K562 (cell line): Measurements from ENCODE around the gene RFESD. TPM values are rescaled to one million over a fixed set of nuclear protein-coding genes. Genes with fewer than 3 reads are reported as not detected.

Experiments used
- ATAC-seq: fragments of 200-7000 bp; cut with Tn5 transposase; 3 replicates; pipeline ENCODE4 v1.9.1; 2020; ENCODE audit warnings: moderate library complexity
- BruUV-seq: library from RNA; stranded (reverse); fragments of 400-500 nt; replicated peaks from 2 replicates; lab custom pipeline; 2021; lab: Mats Ljungman, UMichigan
- CTCF ChIA-PET: fragments of 300-600 bp; formaldehyde crosslinking; extraction: SDS; loops from one replicate; lab custom pipeline; 2021; ENCODE audit warnings: low intra/inter-chr PET ratio; lab: Yijun Ruan, JAX
- POLR2A ChIA-PET: fragments of 300-600, 350-650 bp; sonication (Branson Sonifier 250); formaldehyde crosslinking; extraction: SDS; loops from one replicate; lab custom pipeline; 2021; ENCODE audit warnings: antibody characterized with exemption, inconsistent platforms; lab: Yijun Ruan, JAX
- DNase-seq, 4 experiments: peaks; one replicate each; pipeline versions ENCODE4 v3.0.0 to v3.0.0-alpha.2; 2011 to 2018; ENCODE audit warnings: low spot score in 3 of 4, mixed read lengths in 3 of 4; ENCODE audit errors: extremely low read depth in 1 of 4
- FAIRE-seq: peaks from 2 replicates; lab custom pipeline; 2011; peaks lifted over from hg19 to GRCh38; lab: Jason Lieb, UNC
- H2AFZ ChIP-seq: 2 replicates; pipeline ENCODE4 v1.6.0; 2011; ENCODE audit warnings: low read depth, low read length, control low read depth, inconsistent platforms
- H3K27ac ChIP-seq: fragments of 200-600 bp; 3 replicates; pipeline ENCODE4 v1.8.0; 2011; ENCODE audit warnings: low read depth, mild to moderate bottlenecking, control low read depth, inconsistent platforms, low read length, moderate library complexity, mixed read lengths; ENCODE audit errors: extremely low read depth
- H3K27me3 ChIP-seq, 2 experiments: fragments of 300-600 bp in 1 of 2; 2 replicates in 1 of 2; 3 replicates in 1 of 2; pipeline versions ENCODE4 v1.6.0 to v1.8.0; 2011; ENCODE audit warnings: inconsistent platforms in 2 of 2, low read length in 2 of 2, mild to moderate bottlenecking in 1 of 2, mixed read lengths in 1 of 2, moderate library complexity in 1 of 2; ENCODE audit not compliant: control insufficient read depth in 2 of 2, insufficient read depth in 2 of 2
- H3K36me3 ChIP-seq: fragments of 300-600 bp; 3 replicates; pipeline ENCODE4 v1.8.0; 2011; ENCODE audit warnings: mild to moderate bottlenecking, low read length, inconsistent platforms; ENCODE audit not compliant: control insufficient read depth, insufficient read depth
- H3K4me1 ChIP-seq, 2 experiments: fragments of 200-600 bp in 1 of 2; replicated peaks in 1 of 2; 2 replicates in 1 of 2; 3 replicates in 1 of 2; pipeline versions ENCODE4 v1.5.1 to v1.8.0; 2011; ENCODE audit warnings: inconsistent platforms in 2 of 2, low read length in 2 of 2, mild to moderate bottlenecking in 1 of 2, mixed read lengths in 1 of 2, moderate library complexity in 1 of 2; ENCODE audit not compliant: control insufficient read depth in 2 of 2, insufficient read depth in 2 of 2
- H3K4me2 ChIP-seq: 2 replicates; pipeline ENCODE4 v1.6.1; 2011; ENCODE audit warnings: low read length, control low read depth, inconsistent platforms, mixed read lengths; ENCODE audit not compliant: insufficient read depth
- H3K4me3 ChIP-seq: fragments of 200-600 bp; sonication (generic), shearing (Covaris generic); 2 replicates; pipeline ENCODE4 v1.5.1; 2016; ENCODE audit warnings: control low read depth, inconsistent platforms
- H3K79me2 ChIP-seq: fragments of 200-600 bp; 3 replicates; pipeline ENCODE4 v1.8.0; 2011; ENCODE audit warnings: low read length, inconsistent platforms; ENCODE audit not compliant: control insufficient read depth, insufficient read depth
- H3K9ac ChIP-seq, 2 experiments: 2 replicates each; pipeline versions ENCODE4 v1.6.0 to v1.6.1; 2011; ENCODE audit warnings: low read depth in 2 of 2, low read length in 2 of 2, control low read depth in 1 of 2, inconsistent platforms in 1 of 2, mild to moderate bottlenecking in 1 of 2, mixed read lengths in 1 of 2; ENCODE audit not compliant: insufficient read depth in 1 of 2
- H3K9me1 ChIP-seq: one replicate; pipeline ENCODE4 v1.6.0; 2011; ENCODE audit warnings: inconsistent platforms, mild to moderate bottlenecking, low read length, moderate library complexity; ENCODE audit not compliant: control insufficient read depth, insufficient read depth
- H3K9me3 ChIP-seq: replicated peaks from 2 replicates; pipeline ENCODE4 v1.5.1; 2011; ENCODE audit warnings: low read depth, low read length, inconsistent platforms; ENCODE audit not compliant: control insufficient read depth, insufficient read depth
- H4K20me1 ChIP-seq: replicated peaks from 2 replicates; pipeline ENCODE4 v1.6.1; 2011; ENCODE audit warnings: low read length, inconsistent platforms, mixed read lengths; ENCODE audit not compliant: control insufficient read depth, insufficient read depth
- ARNT ChIP-seq, 2 experiments: fragments of 450-650 bp; IDR thresholded peaks; 2 replicates each; pipeline ENCODE4 v1.6.1; 2016; ENCODE audit warnings: mild to moderate bottlenecking in 1 of 2
- CC2D1A ChIP-seq: fragments of 450-650 bp; IDR thresholded peaks from 2 replicates; pipeline ENCODE4 v1.6.1; 2017; ENCODE audit warnings: mild to moderate bottlenecking
- EP300 ChIP-seq: IDR thresholded peaks from 2 replicates; pipeline ENCODE4 v1.6.1; 2012; ENCODE audit warnings: low read length, improper control_type of control experiment
- FOXP1 ChIP-seq: sonication (generic); formaldehyde crosslinking; IDR thresholded peaks from 2 replicates; pipeline ENCODE4 v1.8.0; 2022; ENCODE audit warnings: mild to moderate bottlenecking, missing genetic modification reagents
- MBD2 ChIP-seq: sonication (generic); IDR thresholded peaks from 2 replicates; pipeline ENCODE4 v1.6.1; 2016; ENCODE audit warnings: low read depth, borderline replicate concordance
- MED1 ChIP-seq: sonication (generic); formaldehyde crosslinking; IDR thresholded peaks from 2 replicates; pipeline ENCODE4 v1.8.1; 2023; ENCODE audit warnings: missing genetic modification reagents, borderline replicate concordance
- SIRT6 ChIP-seq: IDR thresholded peaks from one replicate; pipeline ENCODE4 v1.6.1; 2012; ENCODE audit warnings: low read depth, mild to moderate bottlenecking, control low read depth, inconsistent platforms, low read length, moderate library complexity
- SMAD3 ChIP-seq: fragments of 450-650 bp; formaldehyde crosslinking; conservative IDR thresholded peaks from 2 replicates; pipeline ENCODE4 v1.4.0; 2020; ENCODE audit warnings: mild to moderate bottlenecking
- SMARCC2 ChIP-seq: fragments of 450-650 bp; IDR thresholded peaks from 2 replicates; pipeline ENCODE4 v1.6.1; 2017; ENCODE audit warnings: antibody characterized with exemption, moderate library complexity, mild to moderate bottlenecking, low read depth
- SMC3 ChIP-seq: conservative IDR thresholded peaks from 2 replicates; pipeline ENCODE4 v1.6.1; 2011; ENCODE audit warnings: low read depth, low read length, improper control_type of control experiment; ENCODE audit not compliant: insufficient read depth
- TCF7L2 ChIP-seq: fragments of 150-350 bp; IDR thresholded peaks from 2 replicates; pipeline ENCODE4 v1.6.1; 2016; ENCODE audit warnings: low read depth, mild to moderate bottlenecking, low read length, moderate library complexity
- TSC22D4 ChIP-seq: fragments of 450-650 bp; IDR thresholded peaks from 2 replicates; pipeline ENCODE4 v1.6.1; 2016; ENCODE audit warnings: missing genetic modification characterization, missing biosample characterization, control low read depth
- ZNF146 ChIP-seq: IDR thresholded peaks from one replicate; pipeline ENCODE4 v1.6.1; 2018; ENCODE audit warnings: missing compliant biosample characterization; ENCODE audit not compliant: unreplicated experiment
- ZNF239 ChIP-seq: fragments of 250-450 bp; sonication (Bioruptor Pico); IDR thresholded peaks from 2 replicates; pipeline ENCODE4 v1.4.0; 2020; ENCODE audit warnings: mild to moderate bottlenecking
- WGBS: fragments of 100-300 bp; shearing (Covaris generic); methylation state at CpG from one replicate; pipeline ENCODE4 v1.1.6; 2016; ENCODE audit warnings: low coverage, mixed read lengths; ENCODE audit not compliant: insufficient coverage; ENCODE audit errors: missing lambda C conversion rate; 5-methylcytosine and 5-hydroxymethylcytosine counted together
- in situ Hi-C: fragments of 300-500 bp; cut with MboI; formaldehyde crosslinking; loops from 4 replicates; pipeline ENCODE4 v1.15.0; 2018; ENCODE audit warnings: inconsistent platforms, mixed read lengths
- intact Hi-C: fragments of 100-400 bp; cut with micrococcal nuclease; formaldehyde crosslinking; loops from 2 replicates; pipeline ENCODE4 v1.14.2; 2022
- polyA plus RNA-seq, 8 experiments: library from polyadenylated mRNA; depleted of rRNA in 4 of 8; stranded (reverse) in 5 of 8; unstranded in 3 of 8; fragments of >200 nt; fragmentation: Nextera tagmentation in 2 of 8; fragmentation: Illumina TruSeq in 1 of 8; extraction: Ambion mirVana in 2 of 8; extraction: Trizol in 1 of 8; gene quantifications; 2 replicates each; pipeline versions ENCODE4 v1.2.1 to v1.2.3, GENCODE V29; 2011 to 2014; ENCODE audit warnings: inconsistent platforms in 1 of 8, missing spikeins in 1 of 8
- total RNA-seq, 7 experiments: library from RNA; depleted of rRNA in 6 of 7; stranded (reverse); fragments of >200 nt in 6 of 7; fragmentation: Illumina TruSeq in 2 of 7; extraction: Trizol in 2 of 7; gene quantifications; 2 replicates each; pipeline versions ENCODE4 v1.2.1 to v1.2.3, GENCODE V29; 2011 to 2021; ENCODE audit warnings: low replicate concordance in 1 of 7
- TF ChIP-seq, protein P1 (sequence below): fragments of 250-450 bp; sonication (Bioruptor Pico); IDR thresholded peaks from 2 replicates; pipeline ENCODE4 v1.4.0; 2020; ENCODE audit warnings: mild to moderate bottlenecking, moderate library complexity
- TF ChIP-seq, protein P2 (sequence below): fragments of 250-450 bp; sonication (Bioruptor Pico); IDR thresholded peaks from 2 replicates; pipeline ENCODE4 v1.8.0; 2022; ENCODE audit warnings: inconsistent platforms
- TF ChIP-seq, protein P3 (sequence below): fragments of 250-450 bp; sonication (Bioruptor Pico); IDR thresholded peaks from 2 replicates; pipeline ENCODE4 v1.5.0; 2021

The RFESD gene
- total and polyA plus RNA-seq, 9 of the 15 experiments (the other 6 are each of a cell fraction or from before 2014, with no cell fraction given): 62.3 to 600 (median 140) TPM

DNA sequence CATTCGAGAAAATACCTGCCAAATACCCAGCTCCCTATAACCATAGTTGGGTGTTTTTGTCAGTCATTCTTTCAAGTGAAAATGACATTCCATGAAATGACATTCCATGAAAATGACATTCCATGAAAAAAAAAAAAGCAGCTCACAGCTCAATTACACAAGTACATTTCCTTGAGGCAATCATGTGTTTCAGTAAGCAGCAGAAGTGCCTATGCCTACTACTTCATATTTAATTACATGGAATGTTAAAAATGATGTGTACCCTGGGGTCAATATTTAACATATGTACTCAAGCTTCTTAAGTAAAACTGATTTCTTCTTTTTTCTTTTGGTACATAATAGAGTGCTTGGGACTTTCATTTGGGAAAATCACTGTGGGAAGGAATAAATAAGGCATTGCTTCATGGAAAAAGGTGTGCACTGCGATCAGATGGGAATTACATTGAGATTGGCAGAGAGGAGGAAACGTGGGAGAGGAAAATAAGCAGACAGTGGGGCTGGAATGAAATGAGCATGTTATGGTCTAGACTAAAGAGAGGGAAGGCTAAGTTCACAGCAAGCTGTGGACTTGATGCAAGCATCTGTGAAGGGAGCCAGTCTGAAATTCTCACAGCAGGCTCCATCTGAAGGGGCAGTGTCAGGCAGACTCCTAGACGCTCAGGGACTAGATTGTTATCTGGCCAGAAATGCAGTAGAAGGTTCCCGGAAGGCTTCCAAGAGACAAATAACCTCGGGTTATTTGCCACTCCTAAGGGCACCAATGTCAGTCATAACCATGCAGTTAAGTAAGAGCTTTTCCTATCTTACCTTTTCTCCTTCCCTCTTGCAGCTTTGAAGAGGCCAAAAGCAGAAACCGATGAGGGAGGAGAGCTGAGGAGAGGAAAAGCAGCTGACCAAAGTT is 51.5 kb downstream of the RFESD start:
- Histone ChIP-seq H4K20me1 (no peaks in the 10 kb centered on the region), H2AFZ (peak overlapping the region; percentile 98), H3K4me2 (peak overlapping the region; percentile 73), H3K4me3 (no peak overlapping the region), H3K36me3 (no peaks in the 10 kb centered on the region), H3K27ac (peak overlapping the region; percentile 41; the same call in 1 of the 3 replicates), H3K9ac (peak overlapping the region in 1 of 2 experiments; percentile 55; a peak in 3 of 4 replicates), H3K79me2 (no peaks in the 10 kb centered on the region), H3K27me3 (no peaks in the 10 kb centered on the region), H3K4me1 (peaks cover 3 to 20% of the 10 kb centered on the region in 2 experiments; a peak in 3 of 5 replicates), H3K9me3 (no peaks in the 10 kb centered on the region), H3K9me1 (no peaks in the 10 kb centered on the region)
- CTCF ChIA-PET: no interaction called here
- BruUV-seq: no TSS peak
- in situ Hi-C loops: no loop called here
- peak; percentile 87 for ATAC-seq
- POLR2A ChIA-PET: interaction anchor here (0.5 to 2.2 kb wide), 9 partner anchors 12 to 124 kb away, joined by 3 to 9 read pairs (median 4); partner anchors contain the start of gene RHOBTB3
- peak; percentile 35 for FAIRE-seq
- WGBS: 22% methylated on average over 7 of the region's 7 CpGs
- intact Hi-C loops: no loop called here
- peak in 2 of 4 experiments; percentile 63 to 72 for DNase-seq
- TF ChIP-seq, protein P1, sequence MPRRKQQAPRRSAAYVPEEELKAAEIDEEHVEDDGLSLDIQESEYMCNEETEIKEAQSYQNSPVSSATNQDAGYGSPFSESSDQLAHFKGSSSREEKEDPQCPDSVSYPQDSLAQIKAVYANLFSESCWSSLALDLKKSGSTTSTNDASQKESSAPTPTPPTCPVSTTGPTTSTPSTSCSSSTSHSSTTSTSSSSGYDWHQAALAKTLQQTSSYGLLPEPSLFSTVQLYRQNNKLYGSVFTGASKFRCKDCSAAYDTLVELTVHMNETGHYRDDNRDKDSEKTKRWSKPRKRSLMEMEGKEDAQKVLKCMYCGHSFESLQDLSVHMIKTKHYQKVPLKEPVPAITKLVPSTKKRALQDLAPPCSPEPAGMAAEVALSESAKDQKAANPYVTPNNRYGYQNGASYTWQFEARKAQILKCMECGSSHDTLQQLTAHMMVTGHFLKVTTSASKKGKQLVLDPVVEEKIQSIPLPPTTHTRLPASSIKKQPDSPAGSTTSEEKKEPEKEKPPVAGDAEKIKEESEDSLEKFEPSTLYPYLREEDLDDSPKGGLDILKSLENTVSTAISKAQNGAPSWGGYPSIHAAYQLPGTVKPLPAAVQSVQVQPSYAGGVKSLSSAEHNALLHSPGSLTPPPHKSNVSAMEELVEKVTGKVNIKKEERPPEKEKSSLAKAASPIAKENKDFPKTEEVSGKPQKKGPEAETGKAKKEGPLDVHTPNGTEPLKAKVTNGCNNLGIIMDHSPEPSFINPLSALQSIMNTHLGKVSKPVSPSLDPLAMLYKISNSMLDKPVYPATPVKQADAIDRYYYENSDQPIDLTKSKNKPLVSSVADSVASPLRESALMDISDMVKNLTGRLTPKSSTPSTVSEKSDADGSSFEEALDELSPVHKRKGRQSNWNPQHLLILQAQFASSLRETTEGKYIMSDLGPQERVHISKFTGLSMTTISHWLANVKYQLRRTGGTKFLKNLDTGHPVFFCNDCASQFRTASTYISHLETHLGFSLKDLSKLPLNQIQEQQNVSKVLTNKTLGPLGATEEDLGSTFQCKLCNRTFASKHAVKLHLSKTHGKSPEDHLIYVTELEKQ (CRISPR knock-in tag): no peak
- no peak for TF ChIP-seq MBD2
- no peak for TF ChIP-seq SMAD3 (CRISPR knock-in tag)
- no peak for TF ChIP-seq ZNF146 (CRISPR knock-in tag)
- no peak for TF ChIP-seq TCF7L2
- TF ChIP-seq FOXP1: no peak
- peak; percentile 18; the same call in 1 of the 2 replicates for TF ChIP-seq EP300
- TF ChIP-seq TSC22D4: no peak
- no peak for TF ChIP-seq SMC3
- TF ChIP-seq CC2D1A: no peak
- no peak for TF ChIP-seq ZNF239 (CRISPR knock-in tag)
- TF ChIP-seq, protein P2, sequence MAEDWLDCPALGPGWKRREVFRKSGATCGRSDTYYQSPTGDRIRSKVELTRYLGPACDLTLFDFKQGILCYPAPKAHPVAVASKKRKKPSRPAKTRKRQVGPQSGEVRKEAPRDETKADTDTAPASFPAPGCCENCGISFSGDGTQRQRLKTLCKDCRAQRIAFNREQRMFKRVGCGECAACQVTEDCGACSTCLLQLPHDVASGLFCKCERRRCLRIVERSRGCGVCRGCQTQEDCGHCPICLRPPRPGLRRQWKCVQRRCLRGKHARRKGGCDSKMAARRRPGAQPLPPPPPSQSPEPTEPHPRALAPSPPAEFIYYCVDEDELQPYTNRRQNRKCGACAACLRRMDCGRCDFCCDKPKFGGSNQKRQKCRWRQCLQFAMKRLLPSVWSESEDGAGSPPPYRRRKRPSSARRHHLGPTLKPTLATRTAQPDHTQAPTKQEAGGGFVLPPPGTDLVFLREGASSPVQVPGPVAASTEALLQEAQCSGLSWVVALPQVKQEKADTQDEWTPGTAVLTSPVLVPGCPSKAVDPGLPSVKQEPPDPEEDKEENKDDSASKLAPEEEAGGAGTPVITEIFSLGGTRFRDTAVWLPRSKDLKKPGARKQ (CRISPR knock-in tag): no peak
- TF ChIP-seq ARNT (IDR thresholded peaks at IDR 0.05): no peak
- no peak for TF ChIP-seq SIRT6
- 0 out of 2 replicates have a peak, but pooled peaks have one; percentile 35 for TF ChIP-seq SMARCC2
- TF ChIP-seq MED1 (CRISPR knock-in tag): no peak
- TF ChIP-seq, protein P3, sequence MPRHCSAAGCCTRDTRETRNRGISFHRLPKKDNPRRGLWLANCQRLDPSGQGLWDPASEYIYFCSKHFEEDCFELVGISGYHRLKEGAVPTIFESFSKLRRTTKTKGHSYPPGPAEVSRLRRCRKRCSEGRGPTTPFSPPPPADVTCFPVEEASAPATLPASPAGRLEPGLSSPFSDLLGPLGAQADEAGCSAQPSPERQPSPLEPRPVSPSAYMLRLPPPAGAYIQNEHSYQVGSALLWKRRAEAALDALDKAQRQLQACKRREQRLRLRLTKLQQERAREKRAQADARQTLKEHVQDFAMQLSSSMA (CRISPR knock-in tag): no peak
